ENCODE results near the gene PRUNE2. TPM values are rescaled to one million over a fixed set of nuclear protein-coding genes. Genes with fewer than 3 reads are reported as not detected.
"Not testable (repeated sequence)": the region's sequence is repeated elsewhere in the genome, so short reads cannot be mapped to it uniquely, and the experiment has no call there.

PRUNE2 gene
- total RNA-seq, 1 donor: 14.7 TPM

DNA sequence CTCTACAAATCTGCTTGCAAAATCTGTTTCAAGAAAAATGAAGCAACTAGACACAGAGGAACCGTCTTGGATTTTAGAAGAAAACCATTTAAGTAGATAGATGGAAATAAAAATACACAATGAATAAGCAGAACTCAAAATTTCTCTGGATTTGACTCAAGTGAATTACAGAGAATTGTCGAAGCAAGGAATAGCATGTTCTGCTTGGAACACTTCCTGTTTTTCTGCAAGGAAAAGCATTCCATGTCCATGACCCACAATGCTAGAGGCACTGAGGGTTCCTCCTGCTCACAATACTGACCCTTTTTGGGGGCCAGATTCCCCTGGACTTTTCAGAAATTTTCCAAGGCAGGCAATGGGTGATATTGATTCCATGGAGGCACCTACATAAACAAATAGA, 29.8 kb downstream of the PRUNE2 start:
- H3K4me3 ChIP-seq (ENCODE audit: low read depth, low read length): no peak overlapping the region
- TF ChIP-seq, protein P1, sequence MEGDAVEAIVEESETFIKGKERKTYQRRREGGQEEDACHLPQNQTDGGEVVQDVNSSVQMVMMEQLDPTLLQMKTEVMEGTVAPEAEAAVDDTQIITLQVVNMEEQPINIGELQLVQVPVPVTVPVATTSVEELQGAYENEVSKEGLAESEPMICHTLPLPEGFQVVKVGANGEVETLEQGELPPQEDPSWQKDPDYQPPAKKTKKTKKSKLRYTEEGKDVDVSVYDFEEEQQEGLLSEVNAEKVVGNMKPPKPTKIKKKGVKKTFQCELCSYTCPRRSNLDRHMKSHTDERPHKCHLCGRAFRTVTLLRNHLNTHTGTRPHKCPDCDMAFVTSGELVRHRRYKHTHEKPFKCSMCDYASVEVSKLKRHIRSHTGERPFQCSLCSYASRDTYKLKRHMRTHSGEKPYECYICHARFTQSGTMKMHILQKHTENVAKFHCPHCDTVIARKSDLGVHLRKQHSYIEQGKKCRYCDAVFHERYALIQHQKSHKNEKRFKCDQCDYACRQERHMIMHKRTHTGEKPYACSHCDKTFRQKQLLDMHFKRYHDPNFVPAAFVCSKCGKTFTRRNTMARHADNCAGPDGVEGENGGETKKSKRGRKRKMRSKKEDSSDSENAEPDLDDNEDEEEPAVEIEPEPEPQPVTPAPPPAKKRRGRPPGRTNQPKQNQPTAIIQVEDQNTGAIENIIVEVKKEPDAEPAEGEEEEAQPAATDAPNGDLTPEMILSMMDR (IDR thresholded peaks at IDR 0.05; ENCODE audit: insufficient read depth, low read length): no peak
- peak; percentile 60 for DNase-seq (ENCODE audit: low read depth)

DNA sequence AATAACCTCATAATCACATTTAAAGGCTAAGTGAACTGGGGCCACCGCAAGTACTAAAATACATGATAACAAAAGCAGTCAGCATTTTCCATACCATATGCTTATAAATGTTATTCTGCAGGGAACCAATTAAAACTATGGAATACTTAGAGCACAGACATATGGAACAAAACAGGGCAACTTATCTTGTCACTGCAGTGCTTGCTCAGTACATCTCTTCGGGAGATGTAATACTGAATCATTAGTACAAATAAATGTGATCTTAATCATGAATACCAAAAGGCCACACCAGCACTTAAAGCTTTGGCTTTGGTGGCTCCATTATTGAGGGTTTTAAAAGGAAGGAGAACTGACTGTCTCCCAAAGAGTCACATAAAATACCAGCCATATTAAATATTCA, 32.1 kb downstream of the PRUNE2 start:
- H3K4me3 ChIP-seq (ENCODE audit: low read depth, low read length): no peak overlapping the region
- no peak for DNase-seq (ENCODE audit: low read depth)

DNA sequence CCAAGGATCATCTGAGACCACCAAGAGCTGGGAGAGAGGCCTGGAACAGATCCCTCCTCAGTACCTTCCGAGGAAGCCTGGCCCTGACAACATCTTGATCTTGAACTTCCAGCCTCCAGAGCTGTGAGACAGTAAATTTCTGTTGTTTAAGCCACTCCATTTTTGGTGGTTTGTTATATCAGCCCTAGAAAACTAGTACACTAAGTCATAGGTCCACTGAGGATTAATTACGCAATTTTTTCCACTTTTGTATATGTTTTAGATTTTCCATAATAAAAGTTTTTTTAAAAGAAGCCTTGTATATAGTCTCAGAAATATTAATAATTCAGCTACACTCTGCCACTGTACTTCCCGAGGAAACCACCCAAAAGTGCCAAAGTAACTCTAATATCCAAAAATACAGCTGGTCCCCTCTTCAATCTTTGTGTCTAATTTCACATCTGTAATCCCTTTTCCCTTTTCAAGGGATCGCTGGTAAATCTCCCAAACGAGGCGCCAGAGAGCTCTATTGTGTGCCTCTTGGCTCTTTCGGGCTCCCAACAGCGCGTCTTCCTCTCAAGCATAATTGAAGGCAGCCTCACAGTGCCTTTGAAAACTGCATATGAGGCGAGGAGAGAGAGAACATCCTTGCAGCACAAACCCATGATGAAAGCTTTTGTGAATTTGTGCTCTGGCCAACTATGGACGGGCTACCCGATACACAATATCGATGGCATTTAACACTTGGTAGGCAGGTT, 32.7 kb downstream of the PRUNE2 start:
- no peak overlapping the region for H3K4me3 ChIP-seq (ENCODE audit: low read depth, low read length)
- TF ChIP-seq, protein P1 (IDR thresholded peaks at IDR 0.05; ENCODE audit: insufficient read depth, low read length): no peak
- peak; percentile 56 for DNase-seq (ENCODE audit: low read depth)

More for the DNA sequence above, 32.1 kb downstream of the PRUNE2 start:
- TF ChIP-seq, protein P1 (IDR thresholded peaks at IDR 0.05; ENCODE audit: insufficient read depth, low read length): no peak

DNA sequence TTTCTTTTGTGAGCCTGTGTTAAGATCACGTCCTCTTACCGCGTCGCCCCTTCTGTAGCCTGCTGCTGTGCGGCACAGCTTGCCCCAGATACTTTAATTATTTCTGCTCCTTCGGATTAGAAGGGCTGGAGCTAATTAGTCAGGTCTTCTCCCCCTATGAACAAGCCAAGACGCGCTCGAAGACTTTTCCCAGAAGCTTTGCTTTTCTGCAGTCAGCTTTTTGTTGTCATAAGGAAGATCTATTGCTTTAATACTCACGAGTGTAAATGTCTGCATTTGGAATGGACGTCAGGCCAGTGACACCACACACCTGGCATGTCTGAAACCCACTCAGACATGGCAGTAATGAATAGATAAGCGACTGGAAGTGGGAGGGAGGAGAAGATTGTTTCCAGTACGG, 37.0 kb downstream of the PRUNE2 start:
- no peak for DNase-seq (ENCODE audit: low read depth)
- TF ChIP-seq, protein P1 (IDR thresholded peaks at IDR 0.05; ENCODE audit: insufficient read depth, low read length): no peak
- H3K4me3 ChIP-seq (ENCODE audit: low read depth, low read length): no peak overlapping the region

DNA sequence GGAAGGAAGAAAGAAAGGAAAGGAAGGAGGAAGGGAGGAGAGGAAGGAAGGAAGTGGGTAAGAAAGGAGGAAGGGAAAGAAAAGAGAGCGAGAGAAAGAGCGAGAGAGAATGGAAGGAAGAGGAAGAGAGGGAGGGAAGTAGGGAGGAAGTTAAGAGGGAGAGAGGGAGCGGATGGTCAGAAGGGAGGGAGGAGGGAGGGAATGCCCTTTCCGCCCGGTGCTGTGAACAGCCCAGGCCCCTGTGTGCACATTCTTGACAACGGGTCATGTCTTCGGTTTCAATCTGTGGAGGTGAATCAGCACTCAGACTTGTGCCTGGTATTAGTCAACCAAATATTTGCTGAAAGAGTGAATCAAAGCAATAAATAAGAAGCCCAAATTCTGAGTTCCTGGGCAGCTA, 39.2 kb downstream of the PRUNE2 start:
- TF ChIP-seq, protein P1 (IDR thresholded peaks at IDR 0.05; ENCODE audit: insufficient read depth, low read length): no peak
- H3K4me3 ChIP-seq (ENCODE audit: low read depth, low read length): no peak overlapping the region
- DNase-seq (ENCODE audit: low read depth): peak; percentile 82

DNA sequence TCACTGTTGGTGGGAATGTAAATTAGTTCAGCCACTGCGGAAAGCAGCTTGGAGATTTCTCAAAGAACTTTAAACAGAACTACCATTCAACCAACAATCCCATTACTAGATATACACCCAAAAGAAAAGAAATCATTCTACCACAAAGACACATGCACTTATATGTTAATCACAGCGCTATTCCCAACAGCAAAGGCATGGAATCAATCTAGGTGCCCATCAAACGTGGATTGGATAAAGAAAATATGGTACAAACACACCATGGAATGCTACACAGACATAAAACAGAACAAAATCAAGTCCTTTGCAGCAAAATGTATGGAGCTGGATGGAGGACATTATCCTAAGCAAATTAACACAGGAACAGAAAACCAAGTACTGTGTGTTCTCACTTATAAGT, 42.1 kb downstream of the PRUNE2 start:
- H3K4me3 ChIP-seq (ENCODE audit: low read depth, low read length): no peak overlapping the region
- TF ChIP-seq, protein P1 (IDR thresholded peaks at IDR 0.05; ENCODE audit: insufficient read depth, low read length): no peak
- no peak for DNase-seq (ENCODE audit: low read depth)

DNA sequence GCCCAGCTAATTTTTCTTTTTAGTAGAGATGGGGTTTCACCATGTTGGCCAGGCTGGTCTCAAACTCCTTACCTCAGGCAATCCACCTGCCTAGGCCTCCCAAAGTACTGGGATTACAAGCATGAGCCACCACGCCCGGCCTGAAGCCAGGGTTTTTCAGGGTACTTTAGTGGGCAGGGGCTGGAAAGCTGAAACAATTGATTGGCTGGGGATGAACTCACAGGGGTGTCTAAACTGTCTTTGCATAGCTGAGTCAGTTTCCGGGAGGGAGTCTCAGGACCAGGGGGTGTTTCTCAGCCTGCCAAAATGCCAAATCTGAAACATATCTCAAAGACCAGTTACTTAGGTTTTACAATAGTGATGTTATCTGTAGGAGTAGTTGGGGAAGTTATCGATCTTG, 46.1 kb downstream of the PRUNE2 start:
- no peak overlapping the region for H3K4me3 ChIP-seq (ENCODE audit: low read depth, low read length)
- no peak for DNase-seq (ENCODE audit: low read depth)
- TF ChIP-seq, protein P1 (IDR thresholded peaks at IDR 0.05; ENCODE audit: insufficient read depth, low read length): no peak

DNA sequence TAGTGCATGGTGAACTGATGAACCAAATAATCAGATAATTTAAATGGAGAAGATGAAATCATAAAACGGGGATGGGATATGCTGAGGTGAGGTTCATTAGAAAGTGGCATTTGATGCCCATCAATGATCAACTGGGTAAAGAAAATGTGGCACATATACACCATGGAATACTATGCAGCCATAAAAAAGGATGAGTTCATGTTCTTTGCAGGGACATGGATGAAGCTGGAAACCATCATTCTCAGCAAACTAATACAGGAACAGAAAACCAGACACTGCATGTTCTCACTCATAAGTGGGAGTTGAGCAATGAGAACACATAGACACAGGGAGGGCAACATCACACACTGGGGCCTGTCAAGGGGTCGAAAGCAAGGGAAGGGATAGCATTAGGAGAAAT, 47.7 kb downstream of the PRUNE2 start:
- not testable (repeated sequence) for H3K4me3 ChIP-seq (ENCODE audit: low read depth, low read length); DNase-seq (ENCODE audit: low read depth)

Data from fibroblast of the aortic adventitia (primary cell).